Activated CD4-positive, alpha-beta T cell treated with anti-CD3 and anti-CD28 coated beads, Interleukin-2, amount 10 ng/mL, durations not matched to agents 7 days and 5 days (primary cell): Measurements from ENCODE around the gene OR4D1. TPM values are rescaled to one million over a fixed set of nuclear protein-coding genes. Genes with fewer than 3 reads are reported as not detected.

ENCODE experiments used
- CTCF ChIA-PET: fragments of 350-600 bp; sonication (Branson Sonifier 250); formaldehyde crosslinking; loops from one replicate; lab custom pipeline; 2021; ENCODE audit warnings: antibody characterized with exemption; lab: Charles Lee
- POLR2A ChIA-PET: fragments of 350-600 bp; sonication (Branson Sonifier 250); formaldehyde crosslinking; loops from one replicate; lab custom pipeline; 2021; ENCODE audit warnings: antibody characterized with exemption; lab: Charles Lee
- DNase-seq: peaks from one replicate; pipeline ENCODE4 v3.0.0-alpha.2; 2020
- H3K27ac Mint-ChIP-seq: one replicate; pipeline ENCODE4 v1.8.0; 2021; ENCODE audit warnings: mild to moderate bottlenecking, moderate library complexity, mixed read lengths
- H3K27me3 Mint-ChIP-seq: one replicate; pipeline ENCODE4 v1.8.0; 2021; ENCODE audit warnings: mixed read lengths
- H3K36me3 Mint-ChIP-seq: one replicate; pipeline ENCODE4 v1.8.0; 2021; ENCODE audit warnings: low read depth, mixed read lengths
- H3K4me1 Mint-ChIP-seq: one replicate; pipeline ENCODE4 v1.8.0; 2021; ENCODE audit warnings: mixed read lengths
- H3K4me3 Mint-ChIP-seq: one replicate; pipeline ENCODE4 v1.8.0; 2021; ENCODE audit warnings: mild to moderate bottlenecking, moderate library complexity, mixed read lengths
- H3K9me3 Mint-ChIP-seq: one replicate; pipeline ENCODE4 v1.8.0; 2021; ENCODE audit warnings: mixed read lengths
- total RNA-seq, 2 experiments: library from RNA; stranded (reverse); gene quantifications; one replicate each; pipeline ENCODE4 v1.2.3, GENCODE V29; 2021

OR4D1 gene
- total RNA-seq, 2 experiments from 2014 or later: 0.54 to 0.77 TPM

DNA sequence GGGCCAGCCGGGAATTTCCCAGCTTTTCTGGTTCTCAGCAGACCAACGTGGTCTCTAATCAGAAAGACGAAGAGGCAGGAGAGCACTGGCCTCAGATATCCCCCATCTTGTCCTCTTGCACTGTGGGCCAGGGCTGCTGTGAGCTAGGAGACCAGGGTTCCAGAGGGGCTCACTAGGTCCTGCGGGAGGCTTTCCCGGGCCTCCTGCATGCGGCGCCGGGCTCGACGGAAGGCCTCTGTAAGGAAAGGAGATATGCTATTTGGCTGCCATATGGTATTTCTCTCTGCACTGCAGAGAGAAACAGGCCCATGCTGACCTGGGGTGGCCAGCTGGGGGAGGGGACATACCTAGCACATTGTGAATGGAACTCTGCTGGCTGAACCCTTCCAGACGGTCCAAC, 57.8 kb downstream of the OR4D1 start:
- no peaks in the 10 kb centered on the region for H3K9me3 Mint-ChIP-seq
- ChIA-PET CTCF (interaction anchor here (1.3 kb wide), 1 partner anchor 14 kb away, joined by 3 read pairs; no protein-coding TSS in a partner anchor), POLR2A (no interaction called here)
- no peak for DNase-seq
- H3K27me3 Mint-ChIP-seq: no peaks in the 10 kb centered on the region
- H3K4me3 Mint-ChIP-seq: no peak overlapping the region
- H3K4me1 Mint-ChIP-seq: peaks cover 2% of the 10 kb centered on the region
- H3K27ac Mint-ChIP-seq: no peak overlapping the region
- peaks cover 6% of the 10 kb centered on the region for H3K36me3 Mint-ChIP-seq

DNA sequence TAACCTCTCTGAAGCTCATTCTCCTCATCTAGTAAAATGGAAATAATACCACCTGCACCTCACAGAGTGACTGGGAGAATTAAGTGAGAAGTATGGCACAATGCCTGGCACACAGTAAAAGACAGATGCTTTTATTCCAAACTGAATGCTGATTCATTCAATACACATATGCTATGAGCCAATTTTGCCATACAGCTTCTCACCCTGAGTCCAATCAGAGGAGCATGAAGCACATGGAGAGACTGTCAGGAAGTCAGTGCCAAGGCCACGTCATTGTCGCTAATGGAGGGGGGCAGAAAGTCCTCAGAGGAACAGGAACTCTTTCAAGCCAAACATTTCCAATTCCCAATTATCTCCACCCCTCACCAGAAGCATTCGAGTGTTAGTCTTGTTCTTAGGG, 59.3 kb downstream of the OR4D1 start:
- Mint-ChIP-seq H3K27me3 (no peaks in the 10 kb centered on the region), H3K27ac (no peak overlapping the region), H3K9me3 (no peaks in the 10 kb centered on the region), H3K4me1 (peaks cover 5% of the 10 kb centered on the region), H3K4me3 (no peak overlapping the region), H3K36me3 (peaks cover 7% of the 10 kb centered on the region)
- no peak for DNase-seq
- CTCF ChIA-PET: interaction anchor here (1.3 kb wide), 1 partner anchor 9 kb away, joined by 3 read pairs; no protein-coding TSS in a partner anchor
- POLR2A ChIA-PET: no interaction called here

DNA sequence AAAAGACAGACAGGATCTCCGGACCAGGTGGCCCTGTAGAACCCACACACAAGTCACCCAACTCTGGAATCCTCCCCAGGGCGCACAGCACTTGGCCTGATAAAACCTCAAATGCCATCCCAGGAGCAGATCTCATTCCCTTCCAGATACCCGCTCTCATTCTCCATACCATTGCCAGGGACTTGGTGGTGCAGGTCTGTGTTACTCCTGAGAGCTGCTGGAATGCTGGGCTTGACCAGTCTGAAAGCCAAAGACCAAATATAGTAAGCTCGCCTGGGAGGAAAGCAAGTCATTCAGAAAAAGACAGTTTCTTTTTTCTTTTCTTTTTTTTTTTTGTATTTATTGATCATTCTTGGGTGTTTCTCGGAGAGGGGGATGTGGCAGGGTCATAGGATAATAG, 60.2 kb downstream of the OR4D1 start:
- DNase-seq: no peak
- Mint-ChIP-seq H3K36me3 (peaks cover 7% of the 10 kb centered on the region), H3K27me3 (no peaks in the 10 kb centered on the region), H3K27ac (no peak overlapping the region), H3K4me1 (peaks cover 5% of the 10 kb centered on the region), H3K9me3 (no peaks in the 10 kb centered on the region), H3K4me3 (no peak overlapping the region)
- CTCF ChIA-PET: interaction anchor here (0.6 to 1.3 kb wide), 2 partner anchors 8 to 60 kb away, joined by 3 to 4 read pairs; no protein-coding TSS in a partner anchor
- POLR2A ChIA-PET: no interaction called here

Other genes starting within 250 kb of the OR4D1 start
- under 1 TPM in 1 of 2 experiments, not detected in 1; 0.47 TPM for gene CUEDC1, start 193.0 kb upstream of the OR4D1 start, total RNA-seq
- 10 to 100 TPM; 46.7 to 52.0 TPM for gene VEZF1, start 160.1 kb upstream of the OR4D1 start, total RNA-seq
- gene SRSF1, start 141.1 kb upstream of the OR4D1 start, total RNA-seq: 100 to 1,000 TPM; 363 to 365 TPM
- gene DYNLL2, start 65.0 kb upstream of the OR4D1 start, total RNA-seq: 10 to 100 TPM; 30.1 to 31.9 TPM
- gene OR4D2, start 18.6 kb downstream of the OR4D1 start, total RNA-seq: not detected
- gene EPX, start 44.3 kb downstream of the OR4D1 start, total RNA-seq: not detected
- gene MKS1, start 70.9 kb downstream of the OR4D1 start, total RNA-seq: 10 to 100 TPM; 17.6 to 18.5 TPM
- gene LPO, start 90.2 kb downstream of the OR4D1 start, total RNA-seq: not detected
- gene MPO, start 132.6 kb downstream of the OR4D1 start, total RNA-seq: not detected
- gene TSPOAP1, start 180.4 kb downstream of the OR4D1 start, total RNA-seq: 10 to 100 TPM; 44.1 to 57.5 TPM
- 10 to 100 TPM; 66.1 to 69.0 TPM for gene SUPT4H1, start 203.8 kb downstream of the OR4D1 start, total RNA-seq